HCT116 (cell line): ENCODE results near the gene FIBP.

Experiments
- EGR1 ChIP-seq: IDR thresholded peaks from 2 replicates; pipeline ENCODE4 v1.6.1; 2012; ENCODE audit warnings: low read depth
- EZH2 ChIP-seq: fragments of 200-600 bp; sonication (generic); IDR thresholded peaks from 2 replicates; pipeline ENCODE4 v1.6.1; 2017; ENCODE audit warnings: antibody characterized with exemption, mixed run types
- EZH2phosphoT487 ChIP-seq: fragments of 200-600 bp; IDR thresholded peaks from 2 replicates; pipeline ENCODE4 v1.6.1; 2018; ENCODE audit warnings: antibody characterized with exemption, borderline replicate concordance
- FOSL1 ChIP-seq: IDR thresholded peaks from 2 replicates; pipeline ENCODE4 v1.6.1; 2012; ENCODE audit warnings: low read depth
- POLR2A ChIP-seq: IDR thresholded peaks from 2 replicates; pipeline ENCODE4 v1.7.0; 2011; ENCODE audit warnings: borderline replicate concordance; ENCODE audit not compliant: insufficient read depth, insufficient read length; ENCODE audit errors: extremely low read depth
- POLR2AphosphoS5 ChIP-seq: IDR thresholded peaks from 2 replicates; pipeline ENCODE4 v1.6.1; 2011; ENCODE audit warnings: mild to moderate bottlenecking, low read depth, low read length, moderate library complexity
- RAD21 ChIP-seq: IDR thresholded peaks from 2 replicates; pipeline ENCODE4 v1.6.1; 2012; ENCODE audit warnings: low read depth, mild to moderate bottlenecking
- ZFX ChIP-seq: fragments of 450-650 bp; IDR thresholded peaks from 2 replicates; pipeline ENCODE4 v1.6.1; 2017
- TF ChIP-seq, protein P1 (sequence below): IDR thresholded peaks from 2 replicates; pipeline ENCODE4 v1.6.1; 2012; ENCODE audit warnings: low read depth
- TF ChIP-seq, protein P2 (sequence below), 3 experiments: fragments of 200-600 bp in 1 of 3; sonication (generic) in 1 of 3; IDR thresholded peaks in 2 of 3; conservative IDR thresholded peaks in 1 of 3; 2 replicates each; pipeline ENCODE4 v1.5.1; 2012 to 2017; ENCODE audit warnings: low read depth in 2 of 3, low read length in 2 of 3, antibody characterized with exemption in 1 of 3, borderline replicate concordance in 1 of 3, control low read depth in 1 of 3, mild to moderate bottlenecking in 1 of 3, mixed read lengths in 1 of 3, mixed run types in 1 of 3, moderate library complexity in 1 of 3; ENCODE audit not compliant: insufficient read depth in 1 of 3

DNA sequence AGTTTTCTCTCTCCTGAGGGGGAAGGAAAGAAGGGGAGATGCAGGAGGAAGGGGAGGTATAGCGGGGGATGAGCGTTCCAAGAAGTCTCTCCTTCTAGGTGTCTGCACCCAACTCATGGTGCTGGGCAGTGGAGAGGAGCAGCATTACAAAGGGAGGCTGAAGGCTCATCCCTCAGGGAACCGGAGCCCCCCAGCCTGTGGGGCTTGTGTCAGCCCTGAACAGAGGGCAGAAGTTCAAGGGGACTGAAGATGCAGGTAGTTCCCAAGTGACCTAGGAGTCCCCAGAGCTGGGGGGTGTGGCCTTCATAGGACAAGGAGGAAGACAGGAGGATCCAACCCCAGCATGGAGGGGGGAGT is 28.8 kb upstream of the FIBP start:
- TF ChIP-seq, protein P1, sequence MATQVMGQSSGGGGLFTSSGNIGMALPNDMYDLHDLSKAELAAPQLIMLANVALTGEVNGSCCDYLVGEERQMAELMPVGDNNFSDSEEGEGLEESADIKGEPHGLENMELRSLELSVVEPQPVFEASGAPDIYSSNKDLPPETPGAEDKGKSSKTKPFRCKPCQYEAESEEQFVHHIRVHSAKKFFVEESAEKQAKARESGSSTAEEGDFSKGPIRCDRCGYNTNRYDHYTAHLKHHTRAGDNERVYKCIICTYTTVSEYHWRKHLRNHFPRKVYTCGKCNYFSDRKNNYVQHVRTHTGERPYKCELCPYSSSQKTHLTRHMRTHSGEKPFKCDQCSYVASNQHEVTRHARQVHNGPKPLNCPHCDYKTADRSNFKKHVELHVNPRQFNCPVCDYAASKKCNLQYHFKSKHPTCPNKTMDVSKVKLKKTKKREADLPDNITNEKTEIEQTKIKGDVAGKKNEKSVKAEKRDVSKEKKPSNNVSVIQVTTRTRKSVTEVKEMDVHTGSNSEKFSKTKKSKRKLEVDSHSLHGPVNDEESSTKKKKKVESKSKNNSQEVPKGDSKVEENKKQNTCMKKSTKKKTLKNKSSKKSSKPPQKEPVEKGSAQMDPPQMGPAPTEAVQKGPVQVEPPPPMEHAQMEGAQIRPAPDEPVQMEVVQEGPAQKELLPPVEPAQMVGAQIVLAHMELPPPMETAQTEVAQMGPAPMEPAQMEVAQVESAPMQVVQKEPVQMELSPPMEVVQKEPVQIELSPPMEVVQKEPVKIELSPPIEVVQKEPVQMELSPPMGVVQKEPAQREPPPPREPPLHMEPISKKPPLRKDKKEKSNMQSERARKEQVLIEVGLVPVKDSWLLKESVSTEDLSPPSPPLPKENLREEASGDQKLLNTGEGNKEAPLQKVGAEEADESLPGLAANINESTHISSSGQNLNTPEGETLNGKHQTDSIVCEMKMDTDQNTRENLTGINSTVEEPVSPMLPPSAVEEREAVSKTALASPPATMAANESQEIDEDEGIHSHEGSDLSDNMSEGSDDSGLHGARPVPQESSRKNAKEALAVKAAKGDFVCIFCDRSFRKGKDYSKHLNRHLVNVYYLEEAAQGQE, result no peak
- TF ChIP-seq RAD21 (no peak), POLR2A (no peak), EGR1 (no peak), FOSL1 (no peak), POLR2AphosphoS5 (peak; percentile 35; the same call in 1 of the 2 replicates), EZH2 (no peak), ZFX (no peak), EZH2phosphoT487 (no peak)
- TF ChIP-seq, protein P2, sequence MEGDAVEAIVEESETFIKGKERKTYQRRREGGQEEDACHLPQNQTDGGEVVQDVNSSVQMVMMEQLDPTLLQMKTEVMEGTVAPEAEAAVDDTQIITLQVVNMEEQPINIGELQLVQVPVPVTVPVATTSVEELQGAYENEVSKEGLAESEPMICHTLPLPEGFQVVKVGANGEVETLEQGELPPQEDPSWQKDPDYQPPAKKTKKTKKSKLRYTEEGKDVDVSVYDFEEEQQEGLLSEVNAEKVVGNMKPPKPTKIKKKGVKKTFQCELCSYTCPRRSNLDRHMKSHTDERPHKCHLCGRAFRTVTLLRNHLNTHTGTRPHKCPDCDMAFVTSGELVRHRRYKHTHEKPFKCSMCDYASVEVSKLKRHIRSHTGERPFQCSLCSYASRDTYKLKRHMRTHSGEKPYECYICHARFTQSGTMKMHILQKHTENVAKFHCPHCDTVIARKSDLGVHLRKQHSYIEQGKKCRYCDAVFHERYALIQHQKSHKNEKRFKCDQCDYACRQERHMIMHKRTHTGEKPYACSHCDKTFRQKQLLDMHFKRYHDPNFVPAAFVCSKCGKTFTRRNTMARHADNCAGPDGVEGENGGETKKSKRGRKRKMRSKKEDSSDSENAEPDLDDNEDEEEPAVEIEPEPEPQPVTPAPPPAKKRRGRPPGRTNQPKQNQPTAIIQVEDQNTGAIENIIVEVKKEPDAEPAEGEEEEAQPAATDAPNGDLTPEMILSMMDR (IDR thresholded peaks at IDR 0.05 in 2 of 3, conservative IDR thresholded peaks at IDR 0.05 in 1 of 3; ENCODE audit: borderline replicate concordance in 1 of 3, insufficient read depth in 1 of 3, low read depth in 2 of 3, low read length in 2 of 3), result no peak
